CD4-positive, alpha-beta T cell treated with Interleukin-15 for 4 hours (primary cell): Measurements from ENCODE around the gene TDRD1.
"Not testable (repeated sequence)": the region's sequence is repeated elsewhere in the genome, so short reads cannot be mapped to it uniquely, and the experiment has no call there.

Experiments used
- DNase-seq: peaks from one replicate; pipeline ENCODE4 v3.0.0-alpha.2; 2020; ENCODE audit warnings: low spot score

TDRD1 gene, protein sequence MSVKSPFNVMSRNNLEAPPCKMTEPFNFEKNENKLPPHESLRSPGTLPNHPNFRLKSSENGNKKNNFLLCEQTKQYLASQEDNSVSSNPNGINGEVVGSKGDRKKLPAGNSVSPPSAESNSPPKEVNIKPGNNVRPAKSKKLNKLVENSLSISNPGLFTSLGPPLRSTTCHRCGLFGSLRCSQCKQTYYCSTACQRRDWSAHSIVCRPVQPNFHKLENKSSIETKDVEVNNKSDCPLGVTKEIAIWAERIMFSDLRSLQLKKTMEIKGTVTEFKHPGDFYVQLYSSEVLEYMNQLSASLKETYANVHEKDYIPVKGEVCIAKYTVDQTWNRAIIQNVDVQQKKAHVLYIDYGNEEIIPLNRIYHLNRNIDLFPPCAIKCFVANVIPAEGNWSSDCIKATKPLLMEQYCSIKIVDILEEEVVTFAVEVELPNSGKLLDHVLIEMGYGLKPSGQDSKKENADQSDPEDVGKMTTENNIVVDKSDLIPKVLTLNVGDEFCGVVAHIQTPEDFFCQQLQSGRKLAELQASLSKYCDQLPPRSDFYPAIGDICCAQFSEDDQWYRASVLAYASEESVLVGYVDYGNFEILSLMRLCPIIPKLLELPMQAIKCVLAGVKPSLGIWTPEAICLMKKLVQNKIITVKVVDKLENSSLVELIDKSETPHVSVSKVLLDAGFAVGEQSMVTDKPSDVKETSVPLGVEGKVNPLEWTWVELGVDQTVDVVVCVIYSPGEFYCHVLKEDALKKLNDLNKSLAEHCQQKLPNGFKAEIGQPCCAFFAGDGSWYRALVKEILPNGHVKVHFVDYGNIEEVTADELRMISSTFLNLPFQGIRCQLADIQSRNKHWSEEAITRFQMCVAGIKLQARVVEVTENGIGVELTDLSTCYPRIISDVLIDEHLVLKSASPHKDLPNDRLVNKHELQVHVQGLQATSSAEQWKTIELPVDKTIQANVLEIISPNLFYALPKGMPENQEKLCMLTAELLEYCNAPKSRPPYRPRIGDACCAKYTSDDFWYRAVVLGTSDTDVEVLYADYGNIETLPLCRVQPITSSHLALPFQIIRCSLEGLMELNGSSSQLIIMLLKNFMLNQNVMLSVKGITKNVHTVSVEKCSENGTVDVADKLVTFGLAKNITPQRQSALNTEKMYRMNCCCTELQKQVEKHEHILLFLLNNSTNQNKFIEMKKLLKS

DNA sequence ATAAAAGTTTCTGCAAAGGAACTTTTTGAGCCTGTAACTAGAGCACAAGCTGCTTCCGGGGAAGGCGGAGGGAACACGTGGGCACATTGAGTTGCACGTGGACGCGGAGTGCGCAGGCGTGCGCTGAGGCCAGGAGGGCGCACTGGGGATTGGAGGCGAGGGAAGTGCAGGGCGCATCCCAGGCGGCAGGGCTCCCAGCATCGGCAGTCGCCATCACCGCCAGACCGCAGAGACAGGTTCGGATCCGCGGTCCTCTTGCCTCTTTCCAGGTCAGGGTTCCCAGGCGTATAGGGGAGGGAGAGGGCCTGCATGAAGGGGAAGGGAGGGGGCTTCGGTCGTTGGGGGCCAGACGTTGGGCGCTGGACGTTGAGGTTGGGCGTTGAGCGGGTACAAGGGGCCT lies at the start of gene TDRD1:
TDRD1 (plus strand) TSS at position 206 of the 400 bp plus-strand sequence. CDS start 8,479 bp downstream, outside the sequence.
- no peak for DNase-seq

DNA sequence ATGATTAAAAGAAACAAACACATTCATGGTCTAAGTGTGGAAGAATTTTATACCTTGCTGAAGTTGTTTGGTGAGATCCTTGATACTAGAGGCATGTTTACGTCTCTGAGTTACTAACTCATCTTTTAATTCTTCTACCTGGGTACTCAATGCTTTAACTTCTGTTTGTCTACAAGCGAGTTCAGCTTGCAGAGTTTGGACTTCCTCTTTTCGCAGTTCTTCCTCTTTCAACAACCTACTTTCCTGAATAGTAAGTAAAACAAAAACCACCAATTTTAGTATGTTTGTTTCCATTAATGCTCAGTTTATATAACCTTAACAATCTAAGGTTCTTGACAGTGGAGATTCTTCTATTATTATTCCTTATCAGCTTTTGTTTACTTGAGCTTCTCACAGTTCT lies 48.1 kb upstream of the TDRD1 start:
- DNase-seq = no peak

DNA sequence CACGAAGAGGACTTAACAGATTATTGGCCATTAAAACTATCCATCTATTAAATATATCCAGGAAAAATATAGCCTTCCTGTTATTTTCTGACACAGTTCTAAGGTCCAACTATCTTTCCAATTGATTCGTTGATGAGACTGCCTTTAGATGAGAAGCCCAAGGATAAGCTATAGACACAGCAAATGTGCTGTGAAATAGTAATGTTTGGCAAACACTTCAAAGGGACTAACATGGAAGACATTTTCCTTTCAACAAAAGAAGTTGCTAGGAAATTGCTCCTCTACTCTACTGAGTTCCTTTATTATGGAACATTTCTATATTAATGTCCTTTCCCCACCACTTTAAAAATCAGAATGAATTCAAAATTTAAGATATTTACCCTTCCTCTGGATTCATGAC lies 43.7 kb upstream of the TDRD1 start:
- no peak for DNase-seq

DNA sequence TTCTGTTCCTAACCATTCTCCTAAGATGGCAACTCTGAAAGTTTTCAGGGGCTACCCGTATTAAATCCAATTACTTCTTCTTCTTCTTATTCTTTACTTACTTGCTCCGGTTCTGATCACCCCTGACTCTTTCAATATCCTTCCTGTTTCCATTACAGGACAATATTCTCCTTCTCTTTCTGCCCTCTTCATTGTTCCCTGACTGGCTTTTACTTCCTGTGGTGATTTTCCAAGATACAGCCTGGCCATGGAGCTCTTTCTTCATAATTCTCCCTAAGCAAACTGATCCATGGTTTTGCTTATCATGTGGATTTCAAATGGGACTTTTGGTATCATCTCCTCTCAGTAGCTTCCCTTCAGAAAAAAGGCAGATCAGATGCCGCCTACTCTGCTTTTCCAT lies 40.6 kb upstream of the TDRD1 start:
- DNase-seq = no peak

DNA sequence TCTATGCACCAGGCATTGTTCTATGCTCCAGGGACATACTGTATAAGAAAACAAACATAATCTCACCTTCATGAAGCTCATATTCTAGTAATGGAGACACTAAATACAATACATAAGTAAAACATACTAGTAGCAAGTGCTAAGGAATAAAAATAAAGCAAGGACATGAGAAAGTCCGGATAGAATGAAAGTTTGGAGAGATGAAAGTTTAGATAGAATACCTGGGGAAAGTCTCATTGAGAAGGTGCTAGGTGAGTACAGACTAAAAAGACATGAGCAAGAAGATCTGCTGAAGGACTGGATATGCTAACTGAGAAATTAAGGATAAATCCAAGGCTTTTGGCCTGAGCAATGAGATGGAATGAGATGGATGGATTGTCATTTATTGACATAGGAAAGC lies 39.1 kb upstream of the TDRD1 start:
- no peak for DNase-seq

DNA sequence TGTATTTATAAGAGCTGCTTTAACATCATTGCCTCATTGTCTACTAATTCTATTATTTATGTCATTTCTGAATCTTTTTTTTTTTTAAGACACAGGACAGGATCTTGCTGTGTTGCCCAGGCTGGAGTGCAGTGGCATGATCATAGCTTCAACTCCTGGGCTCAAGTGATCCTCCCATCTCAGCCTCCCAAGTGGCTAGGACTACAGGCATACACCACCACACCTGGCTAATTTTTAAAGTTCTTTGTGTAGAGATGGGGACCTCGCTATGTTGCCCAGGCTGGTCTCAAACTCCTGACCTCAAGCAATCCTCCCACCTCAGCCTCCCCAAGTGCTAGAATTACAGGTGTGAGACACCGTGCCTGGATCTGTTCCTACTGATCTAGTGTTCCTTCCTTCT lies 38.3 kb upstream of the TDRD1 start:
- not testable (repeated sequence) for DNase-seq

DNA sequence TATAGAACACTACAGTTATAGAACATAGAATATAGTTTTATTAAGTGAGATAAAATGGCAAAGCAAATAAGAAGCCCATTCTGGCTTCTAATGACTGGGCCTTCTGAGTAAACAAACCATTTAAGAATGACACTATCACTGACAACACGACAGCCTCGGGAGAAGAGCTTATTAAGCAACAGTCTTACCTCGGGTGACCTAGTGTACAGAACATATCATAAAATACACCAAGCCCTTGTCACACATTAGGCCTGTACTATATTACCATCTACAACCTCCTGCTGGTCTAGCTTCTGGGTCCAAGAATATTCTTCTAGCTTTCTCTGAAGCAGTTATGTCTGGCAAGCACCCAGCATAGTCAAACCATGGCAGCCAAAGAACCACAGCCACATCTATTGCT lies 37.1 kb upstream of the TDRD1 start:
- no peak for DNase-seq

DNA sequence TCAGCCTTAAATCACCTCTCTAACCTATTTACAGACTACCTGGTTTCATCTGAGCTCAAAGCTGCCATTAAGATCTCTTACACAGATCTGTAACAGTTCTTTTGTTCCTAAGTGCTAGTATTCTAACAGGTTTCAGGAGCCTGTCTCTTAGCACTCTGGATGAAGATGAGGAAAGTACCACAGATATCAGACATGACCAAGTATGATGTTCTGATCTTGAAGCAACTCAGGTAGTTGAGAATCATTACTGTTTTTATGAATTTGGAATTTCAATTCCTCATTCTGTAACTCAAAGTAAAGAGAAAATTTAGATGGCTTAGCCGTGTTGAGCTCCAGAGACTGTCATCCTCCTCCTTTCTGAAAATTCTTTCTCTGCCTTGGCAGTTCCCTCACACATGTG lies 36.0 kb upstream of the TDRD1 start:
- no peak for DNase-seq

DNA sequence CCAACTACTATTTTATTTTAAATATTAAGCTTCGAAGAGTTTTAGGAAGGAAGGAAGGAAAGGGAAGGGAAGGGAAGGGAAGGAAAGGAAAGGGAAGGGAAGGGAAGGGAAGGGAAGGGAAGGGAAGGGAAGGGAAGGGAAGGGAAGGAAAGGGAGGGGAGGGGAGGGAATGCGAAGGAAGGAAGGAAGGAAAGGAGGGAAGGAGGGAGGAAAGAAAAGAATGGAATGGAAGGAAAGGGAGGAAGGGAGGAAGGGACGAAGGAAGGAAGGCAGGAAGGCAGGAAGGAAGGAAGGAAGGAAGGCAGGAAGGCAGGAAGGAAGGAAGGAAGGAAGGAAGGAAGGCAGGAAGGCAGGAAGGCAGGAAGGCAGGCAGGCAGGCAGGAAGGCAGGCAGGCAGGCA lies 29.7 kb upstream of the TDRD1 start:
- not testable (repeated sequence) for DNase-seq

DNA sequence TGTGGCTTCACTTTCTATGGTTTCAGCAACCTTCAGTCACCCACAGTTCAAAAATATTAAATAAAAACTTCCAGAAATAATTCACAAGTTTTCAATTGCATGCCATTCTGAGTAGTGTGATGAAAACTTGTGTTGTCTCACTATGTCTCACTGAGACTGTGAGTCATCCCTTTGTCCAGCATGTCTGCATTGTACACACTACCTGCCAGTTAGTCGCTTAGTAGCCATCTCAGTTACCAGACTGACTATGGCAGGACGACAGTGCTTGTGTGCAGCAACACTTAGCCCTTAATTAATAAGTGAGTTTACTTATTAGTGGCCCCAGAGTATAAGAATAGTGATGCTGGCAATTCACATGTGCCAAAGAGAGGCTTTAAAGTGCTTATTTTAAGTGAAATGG lies 27.7 kb upstream of the TDRD1 start:
- no peak for DNase-seq

DNA sequence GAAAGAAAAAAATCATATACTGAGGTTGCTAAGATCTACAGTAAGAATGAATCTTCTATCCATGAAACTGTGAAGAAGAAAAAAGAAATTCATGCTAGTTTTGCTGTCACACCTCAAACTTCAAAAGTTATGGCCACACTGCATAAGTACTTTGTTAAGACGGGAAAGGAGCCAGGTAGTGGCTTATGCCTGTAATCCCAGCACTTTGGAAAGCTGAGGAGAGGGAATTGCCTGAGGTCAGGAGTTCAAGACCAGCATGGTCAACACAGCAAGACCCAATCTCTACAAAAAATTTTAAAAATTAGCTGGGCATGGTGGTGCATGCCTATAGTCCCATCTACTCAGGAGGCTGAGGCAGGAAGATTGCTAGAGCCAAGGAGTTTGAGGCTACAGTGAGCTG lies 27.3 kb upstream of the TDRD1 start:
- DNase-seq = no peak

DNA sequence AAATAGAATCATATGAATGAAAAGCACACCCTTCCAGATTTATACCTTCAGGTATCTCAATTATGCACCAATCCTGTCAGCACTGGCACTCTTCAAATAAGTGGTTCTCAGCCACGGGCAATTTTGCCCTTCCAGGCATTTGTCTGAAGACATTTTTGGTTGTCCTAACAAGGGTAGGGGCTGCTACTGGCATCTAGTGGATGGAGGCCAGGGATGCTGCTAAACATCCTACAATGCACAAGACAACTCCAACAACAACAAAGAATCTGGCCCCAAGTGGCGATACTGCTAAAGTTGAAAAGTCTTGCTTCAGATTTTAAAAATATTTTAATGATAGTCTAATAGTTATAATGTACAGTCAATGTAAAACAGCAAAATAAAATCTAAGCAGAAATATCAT lies 21.2 kb upstream of the TDRD1 start:
- no peak for DNase-seq

DNA sequence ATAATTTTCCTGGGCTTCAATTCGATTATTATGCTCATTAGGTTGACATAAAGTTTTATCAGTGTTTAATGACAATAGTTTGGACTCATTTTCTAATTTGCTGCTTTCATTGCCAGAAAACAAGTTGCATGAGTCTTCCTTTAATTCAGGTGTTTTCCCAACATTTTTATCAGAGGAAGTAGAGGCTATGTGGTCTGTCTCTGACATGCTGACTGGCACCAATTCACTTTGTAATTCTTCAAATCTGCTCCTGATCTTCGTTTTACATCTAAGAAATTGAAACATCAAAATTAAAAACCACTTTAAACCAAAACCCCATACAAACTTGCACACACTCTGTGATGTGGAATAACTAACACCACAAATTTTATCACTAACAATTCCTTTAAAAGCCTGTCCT lies 16.1 kb upstream of the TDRD1 start:
- DNase-seq = no peak

DNA sequence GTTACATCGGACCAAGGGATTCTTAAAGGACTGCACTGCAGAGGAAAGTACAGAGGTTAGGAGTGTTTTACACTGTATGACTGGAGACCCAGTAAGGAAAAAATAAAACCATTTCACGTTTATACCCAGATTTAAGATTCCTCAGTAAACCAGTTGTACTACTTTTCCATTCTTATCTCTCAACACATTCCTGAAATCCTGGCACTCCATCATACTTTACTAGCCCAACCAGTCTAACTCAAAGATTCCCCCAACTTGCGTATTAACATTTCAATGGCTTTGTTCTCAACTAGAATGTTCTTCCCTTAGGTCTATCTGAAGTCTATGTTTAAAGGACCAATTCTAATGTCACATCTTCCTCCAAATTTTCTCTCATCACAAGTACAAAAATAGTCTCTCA lies 13.1 kb upstream of the TDRD1 start:
- no peak for DNase-seq

DNA sequence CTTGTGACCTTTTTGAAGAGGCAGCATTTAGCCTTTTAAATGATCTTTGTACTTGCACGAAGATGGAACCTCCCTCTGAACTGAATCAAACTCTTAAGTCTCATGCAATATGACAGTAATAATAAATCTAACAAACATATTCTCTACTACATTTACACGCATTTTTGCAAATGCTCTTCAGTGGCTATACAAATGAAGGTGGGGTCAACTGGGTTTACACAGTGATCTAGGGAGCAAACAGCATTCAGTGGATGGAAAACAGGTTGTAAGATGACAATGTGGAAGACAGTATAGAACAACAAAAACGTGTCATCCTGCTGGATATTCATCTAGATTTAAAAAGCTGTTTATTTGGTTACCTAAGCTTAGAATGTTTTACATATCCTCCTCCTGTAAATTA lies 12.7 kb upstream of the TDRD1 start:
- DNase-seq = no peak

DNA sequence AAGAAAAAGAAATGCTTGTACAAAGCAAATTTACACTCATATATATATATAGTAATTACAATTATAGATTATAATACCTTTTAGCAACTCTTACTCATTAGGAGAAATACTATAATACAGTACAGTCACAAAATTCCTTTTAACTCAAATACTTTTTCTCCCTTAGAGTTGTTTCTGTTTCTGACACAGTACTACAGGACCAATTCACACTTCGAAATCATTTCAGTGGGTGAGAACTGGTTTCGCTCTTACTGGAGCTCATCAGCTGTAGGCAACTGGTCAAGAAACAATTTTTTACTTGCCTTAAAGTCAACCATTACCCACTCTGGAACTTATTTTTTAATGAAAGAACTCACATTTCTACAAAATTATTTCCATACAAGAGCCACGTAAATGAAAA lies 11.2 kb upstream of the TDRD1 start:
- no peak for DNase-seq

DNA sequence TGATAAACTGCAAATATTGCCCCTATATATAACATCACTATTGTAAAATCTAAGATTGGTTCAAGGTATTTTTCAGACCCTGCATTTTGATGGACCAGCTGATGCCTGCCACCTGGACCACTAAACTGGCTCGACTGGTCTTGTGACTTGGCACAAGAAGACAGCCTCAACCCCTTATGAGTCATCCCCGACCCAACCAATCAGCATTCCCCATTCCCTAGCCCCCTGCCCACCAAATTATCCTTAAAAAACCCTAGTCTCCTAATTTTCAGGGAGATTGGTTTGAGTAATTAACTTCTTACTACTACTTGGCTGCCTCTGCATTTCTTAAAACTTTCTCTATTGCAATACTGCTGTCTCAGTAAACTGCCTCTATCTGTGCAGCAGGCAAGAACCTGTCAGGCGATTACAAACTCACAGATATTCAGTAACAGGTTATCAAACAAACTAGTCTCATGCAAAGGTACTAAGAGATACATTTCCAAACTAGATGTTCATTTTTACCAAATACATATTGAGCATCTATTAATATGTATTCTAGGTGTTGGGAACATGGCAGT lies 10.6 kb upstream of the TDRD1 start:
- DNase-seq = no peak

DNA sequence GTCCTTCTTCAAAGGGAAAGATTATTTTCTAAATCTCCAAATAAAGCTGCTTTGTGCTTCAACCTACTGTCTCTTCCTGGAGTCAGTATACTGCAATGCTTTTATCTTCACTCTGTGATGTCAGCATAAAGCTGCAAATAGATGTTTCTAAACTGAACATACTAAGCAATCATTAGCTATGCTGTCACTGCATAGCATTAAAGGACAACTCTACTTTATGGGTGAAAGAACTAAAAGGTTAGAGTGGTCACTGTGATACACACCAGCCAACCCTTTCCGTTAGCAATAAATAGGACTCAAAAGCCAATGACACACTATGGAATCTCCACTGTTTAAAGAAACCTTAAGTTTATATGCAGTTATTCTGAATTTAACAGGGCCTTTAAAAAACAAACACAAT lies 6.9 kb upstream of the TDRD1 start:
- no peak for DNase-seq

DNA sequence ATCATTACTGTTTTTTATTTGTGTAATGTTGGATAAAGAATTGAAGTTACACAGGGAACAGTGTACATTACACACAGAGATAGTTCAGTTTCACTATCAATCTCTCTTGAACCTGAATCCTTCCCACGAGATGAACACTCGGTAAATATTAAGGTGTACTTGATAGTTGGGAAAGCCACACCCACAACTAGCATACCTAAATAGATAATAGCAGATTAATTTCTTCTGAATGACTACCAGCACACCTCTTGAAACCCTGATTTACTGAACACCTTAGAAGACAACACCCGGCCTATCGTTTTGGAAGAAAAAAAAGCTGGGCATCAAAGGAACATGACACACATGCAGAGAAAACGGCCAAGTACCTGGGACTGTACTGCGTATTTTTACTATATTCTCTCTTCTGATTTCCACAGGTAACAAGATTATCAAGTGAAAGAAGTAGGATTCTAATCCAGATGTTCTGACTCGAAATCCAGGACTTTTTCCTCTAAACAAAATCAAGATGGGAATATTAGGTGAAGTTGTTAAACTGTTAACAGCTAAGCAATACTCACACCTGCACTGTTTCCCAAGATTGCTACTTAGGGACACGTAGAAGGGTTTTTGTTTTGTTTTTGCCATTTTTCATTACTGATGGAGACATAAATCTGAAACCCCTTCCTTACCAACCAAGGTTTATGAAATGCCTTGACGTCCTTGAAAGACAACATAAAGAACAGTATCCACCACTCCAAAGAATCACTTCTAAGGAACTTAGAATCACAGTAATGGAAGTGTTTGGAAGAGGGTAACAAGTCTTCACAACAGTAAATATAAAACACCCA lies 6.2 kb upstream of the TDRD1 start:
- DNase-seq = peak; percentile 10

DNA sequence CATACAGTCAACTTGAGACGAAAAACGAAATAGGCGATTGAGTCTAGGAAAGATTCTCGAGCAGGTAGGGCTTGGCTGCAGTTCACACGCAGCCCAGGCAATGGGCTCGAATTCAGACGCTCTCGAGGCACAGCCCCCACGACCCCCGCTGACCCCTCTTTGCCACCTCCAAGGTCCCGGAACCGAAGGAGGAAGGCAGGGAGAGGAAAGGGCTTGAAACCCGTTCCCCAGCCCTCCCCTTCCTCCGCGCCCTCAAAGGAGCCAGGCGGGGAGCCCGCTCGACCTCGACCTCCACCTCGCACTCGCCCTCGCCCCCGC lies 5.6 kb upstream of the TDRD1 start:
- DNase-seq = no peak

DNA sequence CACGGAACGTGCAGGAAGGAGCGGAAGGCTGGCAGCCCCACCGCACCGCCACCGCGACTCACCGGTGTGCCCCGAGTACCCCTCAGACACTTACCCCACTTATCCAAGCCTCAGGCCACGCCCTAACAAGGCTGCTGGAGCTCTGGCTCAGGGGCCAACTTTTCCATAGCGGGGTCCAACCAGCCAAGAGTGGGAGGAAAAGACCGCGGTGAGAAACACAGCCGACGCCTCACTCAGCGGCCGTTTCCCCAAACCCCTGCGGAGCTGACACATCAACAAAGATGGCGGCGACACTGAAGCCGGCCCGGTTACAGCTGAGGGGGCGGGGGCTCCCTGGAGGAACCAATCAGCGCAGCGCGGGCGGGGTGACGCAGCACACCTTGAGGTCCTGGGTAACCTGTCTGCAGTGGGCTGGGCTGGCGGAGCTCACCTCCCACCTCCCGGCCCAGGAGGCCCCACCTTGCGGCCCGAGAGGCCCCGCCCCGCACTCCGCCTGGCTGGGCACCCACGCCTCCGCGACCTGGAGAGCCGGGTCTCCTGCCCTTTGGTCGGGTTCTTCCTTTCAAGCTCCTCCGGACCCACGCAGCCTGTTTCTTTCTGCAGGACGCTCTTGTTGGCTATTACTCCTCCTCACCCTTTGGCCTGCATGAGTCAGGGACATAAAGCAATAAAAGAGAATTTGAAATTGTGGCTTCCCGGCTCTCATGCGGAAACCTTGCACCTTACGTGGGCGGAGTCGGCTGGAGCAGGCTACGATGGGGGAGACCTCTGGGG lies 5.0 kb upstream of the TDRD1 start, which contains the start of gene CCDC186:
CCDC186 (minus strand) TSS at position 283 of the 774 bp plus-strand sequence. CDS start 10,935 bp downstream, outside the sequence.
- DNase-seq = peak; percentile 97
